OCI-LY1 (cell line): ENCODE results near the gene POT1.

Experiments used
- H2AFZ ChIP-seq: fragments of 200-600 bp; sonication (generic), shearing (Covaris generic); 2 replicates; pipeline ENCODE4 v1.6.0; 2014; ENCODE audit warnings: antibody characterized with exemption, mild to moderate bottlenecking, low read length
- H3F3A ChIP-seq: fragments of 200-600 bp; sonication (generic), shearing (Covaris generic); 2 replicates; pipeline ENCODE4 v1.6.0; 2014; ENCODE audit warnings: mild to moderate bottlenecking, antibody characterized with exemption, low read length, moderate library complexity; ENCODE audit not compliant: insufficient read depth
- H3K27ac ChIP-seq: fragments of 200-600 bp; sonication (generic); 2 replicates; pipeline ENCODE4 v1.5.1; 2014; ENCODE audit warnings: low read length, mixed run types, mild to moderate bottlenecking, low read depth; ENCODE audit not compliant: poor library complexity, severe bottlenecking
- H3K27me3 ChIP-seq: fragments of 200-600 bp; sonication (generic); 2 replicates; pipeline ENCODE4 v1.6.0; 2014; ENCODE audit warnings: antibody characterized with exemption, mild to moderate bottlenecking, low read length, moderate library complexity; ENCODE audit not compliant: insufficient read depth
- H3K36me3 ChIP-seq: fragments of 200-600 bp; sonication (generic); 2 replicates; pipeline ENCODE4 v1.6.1; 2014; ENCODE audit warnings: mild to moderate bottlenecking, antibody characterized with exemption, low read length, moderate library complexity, mixed read lengths; ENCODE audit not compliant: insufficient read depth
- H3K4me1 ChIP-seq: fragments of 200-600 bp; sonication (generic); 2 replicates; pipeline ENCODE4 v1.5.1; 2014; ENCODE audit warnings: mild to moderate bottlenecking, low read length, moderate library complexity; ENCODE audit not compliant: insufficient read depth, severe bottlenecking
- H3K4me2 ChIP-seq: fragments of 200-600 bp; sonication (generic), shearing (Covaris generic); 2 replicates; pipeline ENCODE4 v1.6.1; 2014; ENCODE audit warnings: low read length
- H3K4me3 ChIP-seq: fragments of 200-600 bp; sonication (generic); 2 replicates; pipeline ENCODE4 v1.5.1; 2014; ENCODE audit warnings: low read length, low read depth, mild to moderate bottlenecking, mixed read lengths; ENCODE audit not compliant: poor library complexity, severe bottlenecking
- H3K79me2 ChIP-seq: fragments of 200-600 bp; shearing (Covaris generic); 2 replicates; pipeline ENCODE4 v1.6.1; 2016; ENCODE audit warnings: mixed run types, low read length, mixed read lengths; ENCODE audit not compliant: insufficient read depth
- H3K9ac ChIP-seq: fragments of 200-600 bp; sonication (generic), shearing (Covaris generic); 2 replicates; pipeline ENCODE4 v1.6.1; 2014; ENCODE audit warnings: mild to moderate bottlenecking, low read length, mixed read lengths
- H3K9me2 ChIP-seq: fragments of 200-600 bp; sonication (generic), shearing (Covaris generic); 2 replicates; pipeline ENCODE4 v1.6.1; 2014; ENCODE audit warnings: low read depth, mild to moderate bottlenecking, low read length, mixed read lengths
- H3K9me3 ChIP-seq: fragments of 200-600 bp; shearing (Covaris generic); 2 replicates; pipeline ENCODE4 v1.6.1; 2014; ENCODE audit warnings: low read length, mixed read lengths
- H4K20me1 ChIP-seq: fragments of 200-600 bp; sonication (generic), shearing (Covaris generic); 2 replicates; pipeline ENCODE4 v1.6.0; 2016; ENCODE audit warnings: mild to moderate bottlenecking, low read length; ENCODE audit not compliant: insufficient read depth
- EZH2 ChIP-seq: fragments of 200-600 bp; sonication (generic), shearing (Covaris generic); IDR thresholded peaks from 2 replicates; pipeline ENCODE4 v1.8.0; 2017; ENCODE audit warnings: borderline replicate concordance, mixed run types, mild to moderate bottlenecking, antibody characterized with exemption, low read length, moderate library complexity, mixed read lengths
- TF ChIP-seq, protein P1 (sequence below): fragments of 200-600 bp; sonication (generic), shearing (Covaris generic); IDR thresholded peaks from 2 replicates; pipeline ENCODE4 v1.5.1; 2017; ENCODE audit warnings: mild to moderate bottlenecking, antibody characterized with exemption, low read length, moderate library complexity, mixed read lengths

The POT1 gene

DNA sequence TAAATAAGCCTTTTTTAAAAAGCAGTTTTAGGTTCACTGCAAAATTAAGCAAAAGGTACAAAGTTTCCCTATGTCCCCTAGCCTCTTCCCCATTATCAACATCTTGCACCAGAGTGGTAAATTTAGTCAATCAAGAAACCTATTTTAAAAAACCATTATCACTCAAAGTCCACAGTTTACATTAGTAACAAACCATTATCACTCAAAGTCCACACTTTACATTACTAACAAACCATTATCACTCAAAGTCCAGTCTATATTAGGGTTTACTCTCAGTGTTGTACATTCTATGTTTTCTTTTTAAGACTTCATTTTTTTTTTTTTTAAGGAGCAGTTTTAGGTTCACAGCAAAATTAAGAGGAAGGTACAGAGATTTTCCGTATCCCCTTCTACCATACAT is 89.9 kb downstream of the POT1 start:
- H3K9me2 ChIP-seq, result no peaks in the 10 kb centered on the region
- no peak overlapping the region for H3K4me3 ChIP-seq
- H3F3A ChIP-seq, result no peaks in the 10 kb centered on the region
- H2AFZ ChIP-seq, result no peak overlapping the region
- H3K9me3 ChIP-seq, result no peaks in the 10 kb centered on the region; the same call in 1 of the 2 replicates
- no peak overlapping the region for H3K9ac ChIP-seq
- TF ChIP-seq, protein P1, sequence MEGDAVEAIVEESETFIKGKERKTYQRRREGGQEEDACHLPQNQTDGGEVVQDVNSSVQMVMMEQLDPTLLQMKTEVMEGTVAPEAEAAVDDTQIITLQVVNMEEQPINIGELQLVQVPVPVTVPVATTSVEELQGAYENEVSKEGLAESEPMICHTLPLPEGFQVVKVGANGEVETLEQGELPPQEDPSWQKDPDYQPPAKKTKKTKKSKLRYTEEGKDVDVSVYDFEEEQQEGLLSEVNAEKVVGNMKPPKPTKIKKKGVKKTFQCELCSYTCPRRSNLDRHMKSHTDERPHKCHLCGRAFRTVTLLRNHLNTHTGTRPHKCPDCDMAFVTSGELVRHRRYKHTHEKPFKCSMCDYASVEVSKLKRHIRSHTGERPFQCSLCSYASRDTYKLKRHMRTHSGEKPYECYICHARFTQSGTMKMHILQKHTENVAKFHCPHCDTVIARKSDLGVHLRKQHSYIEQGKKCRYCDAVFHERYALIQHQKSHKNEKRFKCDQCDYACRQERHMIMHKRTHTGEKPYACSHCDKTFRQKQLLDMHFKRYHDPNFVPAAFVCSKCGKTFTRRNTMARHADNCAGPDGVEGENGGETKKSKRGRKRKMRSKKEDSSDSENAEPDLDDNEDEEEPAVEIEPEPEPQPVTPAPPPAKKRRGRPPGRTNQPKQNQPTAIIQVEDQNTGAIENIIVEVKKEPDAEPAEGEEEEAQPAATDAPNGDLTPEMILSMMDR, result no peak
- no peak for TF ChIP-seq EZH2
- H3K4me2 ChIP-seq, result no peak overlapping the region
- H3K79me2 ChIP-seq, result no peaks in the 10 kb centered on the region
- H4K20me1 ChIP-seq, result no peaks in the 10 kb centered on the region
- no peak overlapping the region for H3K27ac ChIP-seq
- peaks cover 8% of the 10 kb centered on the region for H3K4me1 ChIP-seq
- H3K27me3 ChIP-seq, result no peaks in the 10 kb centered on the region
- H3K36me3 ChIP-seq, result peaks cover 14% of the 10 kb centered on the region

DNA sequence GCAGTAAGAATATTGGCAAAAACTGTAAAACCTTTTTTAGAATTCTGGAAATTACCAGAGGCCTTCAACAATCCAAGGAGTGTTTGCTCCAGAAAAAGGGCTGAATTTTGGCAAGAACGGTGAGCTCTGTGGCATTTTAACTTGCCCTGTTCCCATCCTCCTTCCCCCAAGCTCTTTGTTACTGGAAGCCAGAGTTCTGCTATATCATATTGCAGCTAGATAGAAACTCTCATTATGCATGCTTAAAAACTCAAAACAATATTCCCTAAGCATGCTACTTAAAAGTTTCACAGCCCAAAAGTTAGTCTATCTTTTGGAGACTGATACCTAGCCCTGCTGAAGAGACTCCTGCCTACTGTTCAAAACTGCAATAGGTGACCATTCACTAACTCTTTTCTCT is 93.5 kb downstream of the POT1 start:
- H3K9me2 ChIP-seq, result no peaks in the 10 kb centered on the region
- no peak overlapping the region for H3K4me2 ChIP-seq
- no peak overlapping the region for H3K27ac ChIP-seq
- TF ChIP-seq EZH2, result no peak
- TF ChIP-seq, protein P1, result no peak
- peaks cover 22% of the 10 kb centered on the region for H3K36me3 ChIP-seq
- no peaks in the 10 kb centered on the region for H3K27me3 ChIP-seq
- H3F3A ChIP-seq, result no peaks in the 10 kb centered on the region
- H3K79me2 ChIP-seq, result no peaks in the 10 kb centered on the region
- no peak overlapping the region for H3K4me3 ChIP-seq
- H2AFZ ChIP-seq, result no peak overlapping the region
- no peaks in the 10 kb centered on the region for H4K20me1 ChIP-seq
- H3K9me3 ChIP-seq, result no peaks in the 10 kb centered on the region
- no peak overlapping the region for H3K9ac ChIP-seq
- H3K4me1 ChIP-seq, result no peaks in the 10 kb centered on the region

DNA sequence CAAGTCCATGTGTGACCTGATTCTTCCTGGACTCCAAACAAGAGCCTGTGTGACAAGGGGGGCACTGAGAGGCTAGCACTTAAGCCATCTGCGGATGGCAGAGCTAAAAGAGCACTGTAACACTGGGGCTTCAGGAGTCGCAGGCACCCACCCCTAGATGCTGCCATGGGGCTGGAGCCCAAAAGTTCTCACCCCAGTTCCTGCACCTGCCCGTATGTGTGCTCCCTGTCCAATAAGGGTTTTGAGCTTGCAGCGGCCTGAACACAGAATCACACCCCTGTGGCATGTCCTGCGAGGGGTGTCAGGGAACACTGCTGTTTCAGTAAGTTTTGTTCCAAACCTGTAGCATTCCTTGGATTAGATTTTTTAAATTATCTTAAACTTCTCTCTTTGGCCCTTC is 110.8 kb downstream of the POT1 start:
- no peaks in the 10 kb centered on the region for H3K79me2 ChIP-seq
- H3K4me1 ChIP-seq, result no peaks in the 10 kb centered on the region
- TF ChIP-seq, protein P1, result no peak
- no peak for TF ChIP-seq EZH2
- H3K27me3 ChIP-seq, result no peaks in the 10 kb centered on the region
- no peaks in the 10 kb centered on the region for H3K9me3 ChIP-seq
- H3K4me2 ChIP-seq, result no peak overlapping the region
- no peaks in the 10 kb centered on the region for H3K9me2 ChIP-seq
- H3K9ac ChIP-seq, result no peak overlapping the region
- peaks cover 17% of the 10 kb centered on the region; the same call in 1 of the 2 replicates for H3K36me3 ChIP-seq
- no peak overlapping the region for H3K4me3 ChIP-seq
- H4K20me1 ChIP-seq, result no peaks in the 10 kb centered on the region
- no peak overlapping the region for H2AFZ ChIP-seq
- H3K27ac ChIP-seq, result no peak overlapping the region
- no peaks in the 10 kb centered on the region for H3F3A ChIP-seq
